Gastrocnemius medialis (tissue), 4 donors: ENCODE measurements around the gene CTXN1.
"Not testable (repeated sequence)": the region's sequence is repeated elsewhere in the genome, so short reads cannot be mapped to it uniquely, and the experiment has no call there.

Source experiments
- CTCF ChIP-seq, 5 experiments: fragments of 450-650 bp in 3 of 5; fragments of 200-600 bp in 2 of 5; sonication (generic) in 2 of 5; IDR thresholded peaks in 4 of 5; conservative IDR thresholded peaks in 1 of 5; 1 replicate in 4 of 5; 2 replicates in 1 of 5; pipeline ENCODE4 v1.5.1; 2016 to 2019; ENCODE audit warnings: antibody characterized with exemption in 5 of 5, mild to moderate bottlenecking in 3 of 5, moderate library complexity in 3 of 5
- POLR2A ChIP-seq, 2 donors: fragments of 450-650 bp; IDR thresholded peaks; one replicate each; pipeline ENCODE4 v1.6.1; 2017; ENCODE audit warnings: antibody characterized with exemption in 2 of 2, mild to moderate bottlenecking in 2 of 2, moderate library complexity in 2 of 2

GRCh38 chr19:7930030-7930429 is 4.1 kb upstream of the CTXN1 start:
- TF ChIP-seq CTCF (IDR thresholded peaks at IDR 0.05 in 4 of 5, conservative IDR thresholded peaks at IDR 0.05 in 1 of 5); POLR2A (IDR thresholded peaks at IDR 0.05): not testable (repeated sequence)
